Measurements from ENCODE around the gene TVP23C.

The TVP23C gene

GRCh38 chr17:15464231-15464985, 98.9 kb downstream of the TVP23C start:
- H3K36me3 Mint-ChIP-seq: peaks cover 20% of the 10 kb centered on the region
- no peak overlapping the region for H3K4me3 Mint-ChIP-seq
- H3K27ac Mint-ChIP-seq: no peak overlapping the region
- H3K9me3 Mint-ChIP-seq: peaks cover 5% of the 10 kb centered on the region
- no peaks in the 10 kb centered on the region for H3K27me3 Mint-ChIP-seq
- no peaks in the 10 kb centered on the region for H3K4me1 Mint-ChIP-seq

- no peak overlapping the region for H3K27ac Mint-ChIP-seq
Observed at GRCh38 chr17:15462976-15463772, 100.1 kb downstream of the TVP23C start.

GRCh38 chr17:15457723-15458094, 105.6 kb downstream of the TVP23C start:
- H3K9me3 Mint-ChIP-seq: peaks cover 4% of the 10 kb centered on the region
- H3K36me3 Mint-ChIP-seq: peaks cover 38% of the 10 kb centered on the region
- H3K4me1 Mint-ChIP-seq: no peaks in the 10 kb centered on the region
- H3K27me3 Mint-ChIP-seq: no peaks in the 10 kb centered on the region
- no peak overlapping the region for H3K27ac Mint-ChIP-seq
- no peak overlapping the region for H3K4me3 Mint-ChIP-seq

More at GRCh38 chr17:15462976-15463772, 100.1 kb downstream of the TVP23C start:
- Mint-ChIP-seq H3K9me3 (peaks cover 5% of the 10 kb centered on the region), H3K4me3 (no peak overlapping the region), H3K36me3 (peaks cover 21% of the 10 kb centered on the region), H3K27me3 (no peaks in the 10 kb centered on the region), H3K4me1 (no peaks in the 10 kb centered on the region)

GRCh38 chr17:15456972-15457722, 106.1 kb downstream of the TVP23C start:
- Mint-ChIP-seq H3K27ac (no peak overlapping the region), H3K4me1 (no peaks in the 10 kb centered on the region), H3K4me3 (no peak overlapping the region), H3K36me3 (peaks cover 34% of the 10 kb centered on the region), H3K27me3 (no peaks in the 10 kb centered on the region), H3K9me3 (no peaks in the 10 kb centered on the region)

GRCh38 chr17:15456496-15456895, 106.8 kb downstream of the TVP23C start:
- H3K27me3 Mint-ChIP-seq: no peaks in the 10 kb centered on the region
- peaks cover 34% of the 10 kb centered on the region for H3K36me3 Mint-ChIP-seq
- no peak overlapping the region for H3K27ac Mint-ChIP-seq
- H3K4me1 Mint-ChIP-seq: no peaks in the 10 kb centered on the region
- no peaks in the 10 kb centered on the region for H3K9me3 Mint-ChIP-seq
- H3K4me3 Mint-ChIP-seq: no peak overlapping the region

- H3K36me3 Mint-ChIP-seq: peaks cover 25% of the 10 kb centered on the region
Observed at GRCh38 chr17:15454346-15454745, 108.9 kb downstream of the TVP23C start.

GRCh38 chr17:15453782-15454181, 109.5 kb downstream of the TVP23C start:
- Mint-ChIP-seq H3K27me3 (no peaks in the 10 kb centered on the region), H3K27ac (no peak overlapping the region), H3K36me3 (peaks cover 25% of the 10 kb centered on the region), H3K9me3 (no peaks in the 10 kb centered on the region), H3K4me3 (no peak overlapping the region), H3K4me1 (no peaks in the 10 kb centered on the region)

More at GRCh38 chr17:15454346-15454745, 108.9 kb downstream of the TVP23C start:
- H3K27me3 Mint-ChIP-seq: no peaks in the 10 kb centered on the region
- H3K4me3 Mint-ChIP-seq: no peak overlapping the region
- H3K4me1 Mint-ChIP-seq: no peaks in the 10 kb centered on the region
- H3K27ac Mint-ChIP-seq: no peak overlapping the region
- no peaks in the 10 kb centered on the region for H3K9me3 Mint-ChIP-seq

- H3K27me3 Mint-ChIP-seq: no peaks in the 10 kb centered on the region
- H3K9me3 Mint-ChIP-seq: no peaks in the 10 kb centered on the region
- H3K4me3 Mint-ChIP-seq: no peak overlapping the region
- peaks cover 27% of the 10 kb centered on the region for H3K36me3 Mint-ChIP-seq
- no peaks in the 10 kb centered on the region for H3K4me1 Mint-ChIP-seq
- H3K27ac Mint-ChIP-seq: no peak overlapping the region
Observed at GRCh38 chr17:15453246-15453645, 110.0 kb downstream of the TVP23C start.

GRCh38 chr17:15452746-15453145, 110.5 kb downstream of the TVP23C start:
- Mint-ChIP-seq H3K27ac (no peak overlapping the region), H3K4me1 (no peaks in the 10 kb centered on the region), H3K9me3 (no peaks in the 10 kb centered on the region), H3K27me3 (no peaks in the 10 kb centered on the region), H3K4me3 (no peak overlapping the region), H3K36me3 (peaks cover 24% of the 10 kb centered on the region)
